PC-9 (cell line): ENCODE results near the gene KCNK7. TPM values are rescaled to one million over a fixed set of nuclear protein-coding genes. Genes with fewer than 3 reads are reported as not detected.

ENCODE experiments used
- BruUV-seq: library from RNA; stranded (reverse); fragments of 400-500 nt; replicated peaks from 2 replicates; lab custom pipeline; 2021; lab: Mats Ljungman, UMichigan
- CTCF ChIA-PET: fragments of 300-600 bp; sonication (Branson Sonifier 250); formaldehyde crosslinking; loops from one replicate; lab custom pipeline; 2022; ENCODE audit warnings: antibody characterized with exemption; lab: Charles Lee
- POLR2A ChIA-PET: fragments of 300-600 bp; sonication (Branson Sonifier 250); formaldehyde crosslinking; loops from one replicate; lab custom pipeline; 2022; ENCODE audit warnings: antibody characterized with exemption; ENCODE audit not compliant: unreplicated experiment; lab: Charles Lee
- DNase-seq, 2 experiments: peaks; one replicate each; pipeline versions ENCODE4 v3.0.0 to v3.0.0-alpha.2; 2015 to 2022; ENCODE audit warnings: mixed read lengths in 1 of 2
- H2AFZ ChIP-seq: fragments of 200-600 bp; sonication (generic); 2 replicates; pipeline ENCODE4 v1.8.1; 2017; ENCODE audit warnings: antibody characterized with exemption
- H3F3A ChIP-seq: fragments of 200-600 bp; sonication (generic); 2 replicates; pipeline ENCODE4 v1.8.1; 2017; ENCODE audit warnings: antibody characterized with exemption, mild to moderate bottlenecking, low read depth; ENCODE audit not compliant: insufficient read depth
- H3K27ac ChIP-seq: fragments of 200-600 bp; sonication (generic); 2 replicates; pipeline ENCODE4 v1.6.1; 2016; ENCODE audit warnings: mixed run types
- H3K27me3 ChIP-seq: fragments of 200-600 bp; sonication (generic); 2 replicates; pipeline ENCODE4 v1.6.1; 2016; ENCODE audit warnings: low read depth, mixed run types; ENCODE audit not compliant: insufficient read depth
- H3K36me3 ChIP-seq: fragments of 200-600 bp; sonication (generic); 2 replicates; pipeline ENCODE4 v1.6.1; 2016; ENCODE audit warnings: low read depth, mixed run types
- H3K4me1 ChIP-seq: fragments of 200-600 bp; sonication (generic); replicated peaks from 2 replicates; pipeline ENCODE4 v1.6.1; 2016; ENCODE audit warnings: mixed run types; ENCODE audit not compliant: insufficient read depth
- H3K4me2 ChIP-seq: fragments of 200-600 bp; sonication (generic); 2 replicates; pipeline ENCODE4 v1.6.1; 2017; ENCODE audit warnings: mixed run types
- H3K4me3 ChIP-seq: fragments of 200-600 bp; sonication (generic); 2 replicates; pipeline ENCODE4 v1.6.1; 2016; ENCODE audit warnings: mixed run types
- H3K79me2 ChIP-seq: fragments of 200-600 bp; sonication (generic); 2 replicates; pipeline ENCODE4 v1.6.1; 2017; ENCODE audit warnings: low read depth, mixed run types
- H3K9me2 ChIP-seq: fragments of 200-600 bp; sonication (generic); 2 replicates; pipeline ENCODE4 v1.8.1; 2017; ENCODE audit warnings: mild to moderate bottlenecking; ENCODE audit not compliant: insufficient read depth
- H3K9me3 ChIP-seq: fragments of 200-600 bp; sonication (generic); 2 replicates; pipeline ENCODE4 v1.8.1; 2016; ENCODE audit warnings: low read depth; ENCODE audit not compliant: insufficient read depth
- H4K20me1 ChIP-seq: fragments of 200-600 bp; sonication (generic); 2 replicates; pipeline ENCODE4 v1.8.1; 2017; ENCODE audit not compliant: insufficient read depth
- EZH2 ChIP-seq: fragments of 200-600 bp; sonication (generic); IDR thresholded peaks from 2 replicates; pipeline ENCODE4 v1.8.0; 2017; ENCODE audit warnings: antibody characterized with exemption, low read depth
- intact Hi-C: fragments of 100-400 bp; cut with micrococcal nuclease; formaldehyde crosslinking; loops from one replicate; pipeline ENCODE4 v1.10.0; 2022; ENCODE audit not compliant: unreplicated experiment
- total RNA-seq: library from RNA; stranded (reverse); gene quantifications from 2 replicates; pipeline ENCODE4 v1.2.3, GENCODE V29; 2021
- TF ChIP-seq, protein P1 (sequence below): fragments of 200-600 bp; sonication (generic); conservative IDR thresholded peaks from 2 replicates; pipeline ENCODE4 v1.6.1; 2017; ENCODE audit warnings: mixed run types, antibody characterized with exemption, mild to moderate bottlenecking, moderate library complexity

KCNK7 gene
- total RNA-seq, 1 experiment from 2014 or later: not detected

DNA sequence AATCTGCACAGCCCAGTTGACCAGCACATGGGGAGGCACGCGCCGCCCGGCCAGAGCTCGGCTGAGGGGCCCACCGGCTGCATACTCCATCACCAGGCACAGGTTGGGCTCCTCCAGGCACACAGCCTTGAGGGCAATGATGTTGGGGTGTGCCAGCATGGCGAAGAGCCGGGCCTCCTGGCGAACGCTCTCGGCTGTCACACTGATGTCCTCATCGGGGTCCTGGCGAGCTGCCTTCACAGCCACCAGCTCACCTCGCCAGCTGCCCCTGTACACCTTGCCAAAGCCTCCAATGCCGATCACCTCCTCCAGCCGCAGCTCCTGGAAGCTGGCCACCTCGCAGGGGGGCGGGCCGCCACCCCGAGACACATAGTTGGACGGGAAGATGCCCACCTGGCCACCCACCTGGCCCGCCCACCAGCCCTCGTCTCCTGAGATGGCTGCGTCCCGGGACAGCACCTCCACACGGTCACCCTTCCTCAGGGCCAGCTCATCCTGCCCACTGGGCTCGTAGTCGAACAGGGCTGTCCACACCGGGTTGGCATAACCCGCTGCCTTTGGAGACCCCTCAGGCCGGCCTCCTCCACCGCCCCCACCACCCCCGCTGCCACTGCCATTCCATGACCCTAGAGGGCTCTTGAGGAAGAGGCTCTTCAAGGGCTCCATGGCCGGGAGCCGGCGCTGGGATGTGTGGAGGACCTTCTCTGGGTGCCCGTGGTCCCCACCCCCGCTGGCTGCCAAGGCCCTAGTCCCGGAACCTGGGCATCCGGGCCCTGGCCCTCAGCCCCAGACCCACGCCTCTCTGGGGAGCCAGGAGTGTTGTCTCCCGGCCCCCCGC is 17.7 kb upstream of the KCNK7 start:
- POLR2A ChIA-PET: interaction anchor here (0.6 to 0.7 kb wide), 2 partner anchors 30 to 350 kb away, joined by 4 to 10 read pairs; no protein-coding TSS in a partner anchor
- CTCF ChIA-PET: interaction anchor here (0.6 kb wide), 1 partner anchor 88 kb away, joined by 15 read pairs; the partner anchor contains the start of gene SCYL1
- peak overlapping the region; percentile 76 for H3K4me3 ChIP-seq
- peaks cover 27% of the 10 kb centered on the region; the same call in 1 of the 2 replicates for H3K4me1 ChIP-seq
- TF ChIP-seq, protein P1, sequence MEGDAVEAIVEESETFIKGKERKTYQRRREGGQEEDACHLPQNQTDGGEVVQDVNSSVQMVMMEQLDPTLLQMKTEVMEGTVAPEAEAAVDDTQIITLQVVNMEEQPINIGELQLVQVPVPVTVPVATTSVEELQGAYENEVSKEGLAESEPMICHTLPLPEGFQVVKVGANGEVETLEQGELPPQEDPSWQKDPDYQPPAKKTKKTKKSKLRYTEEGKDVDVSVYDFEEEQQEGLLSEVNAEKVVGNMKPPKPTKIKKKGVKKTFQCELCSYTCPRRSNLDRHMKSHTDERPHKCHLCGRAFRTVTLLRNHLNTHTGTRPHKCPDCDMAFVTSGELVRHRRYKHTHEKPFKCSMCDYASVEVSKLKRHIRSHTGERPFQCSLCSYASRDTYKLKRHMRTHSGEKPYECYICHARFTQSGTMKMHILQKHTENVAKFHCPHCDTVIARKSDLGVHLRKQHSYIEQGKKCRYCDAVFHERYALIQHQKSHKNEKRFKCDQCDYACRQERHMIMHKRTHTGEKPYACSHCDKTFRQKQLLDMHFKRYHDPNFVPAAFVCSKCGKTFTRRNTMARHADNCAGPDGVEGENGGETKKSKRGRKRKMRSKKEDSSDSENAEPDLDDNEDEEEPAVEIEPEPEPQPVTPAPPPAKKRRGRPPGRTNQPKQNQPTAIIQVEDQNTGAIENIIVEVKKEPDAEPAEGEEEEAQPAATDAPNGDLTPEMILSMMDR: no peak
- no peak for TF ChIP-seq EZH2
- H3K36me3 ChIP-seq: peaks cover 7% of the 10 kb centered on the region
- H3K4me2 ChIP-seq: peak overlapping the region; percentile 80
- H3K9me2 ChIP-seq: no peaks in the 10 kb centered on the region
- BruUV-seq: no TSS peak
- H2AFZ ChIP-seq: peak overlapping the region; percentile 85
- peaks cover 27% of the 10 kb centered on the region for H4K20me1 ChIP-seq
- H3F3A ChIP-seq: peaks cover 21% of the 10 kb centered on the region
- peaks cover 67% of the 10 kb centered on the region for H3K79me2 ChIP-seq
- intact Hi-C loops: no loop called here
- no peaks in the 10 kb centered on the region for H3K27me3 ChIP-seq
- peak overlapping the region; percentile 15; the same call in 1 of the 2 replicates for H3K27ac ChIP-seq
- no peaks in the 10 kb centered on the region for H3K9me3 ChIP-seq
- no peak for DNase-seq

DNA sequence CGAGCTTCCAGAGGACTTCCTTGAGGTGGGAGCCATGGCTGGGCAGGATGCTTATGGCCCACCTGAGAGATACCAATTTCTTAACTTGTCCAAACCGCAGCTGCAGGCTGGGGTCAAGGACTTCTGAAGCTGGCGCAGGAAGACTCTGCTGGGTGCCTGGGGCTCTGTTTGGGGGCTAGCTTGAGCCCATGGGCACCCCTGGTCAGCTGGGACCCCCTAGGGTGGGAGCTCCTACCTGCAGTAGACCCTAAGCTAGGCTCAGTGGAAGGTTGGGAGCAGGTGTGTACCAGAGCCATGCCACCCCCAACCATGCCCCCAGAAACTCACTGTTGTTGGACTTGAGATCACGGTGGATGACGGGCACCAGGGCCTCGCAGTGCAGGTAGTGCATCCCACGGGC is 17.1 kb upstream of the KCNK7 start:
- intact Hi-C loops: no loop called here
- Histone ChIP-seq H3K4me1 (peaks cover 27% of the 10 kb centered on the region; the same call in 1 of the 2 replicates), H2AFZ (no peak overlapping the region), H3F3A (peaks cover 21% of the 10 kb centered on the region), H3K4me2 (peak overlapping the region; percentile 80), H3K79me2 (peaks cover 61% of the 10 kb centered on the region), H3K36me3 (peaks cover 1% of the 10 kb centered on the region), H3K27me3 (no peaks in the 10 kb centered on the region), H3K9me3 (no peaks in the 10 kb centered on the region), H3K27ac (no peak overlapping the region), H4K20me1 (peaks cover 22% of the 10 kb centered on the region), H3K9me2 (no peaks in the 10 kb centered on the region), H3K4me3 (peak overlapping the region; percentile 76; the same call in 1 of the 2 replicates)
- CTCF ChIA-PET: no interaction called here
- DNase-seq: no peak
- BruUV-seq: no TSS peak
- TF ChIP-seq EZH2: no peak
- TF ChIP-seq, protein P1: no peak
- POLR2A ChIA-PET: interaction anchor here (0.5 to 0.6 kb wide), 2 partner anchors 29 to 103 kb away, joined by 3 to 10 read pairs; no protein-coding TSS in a partner anchor

DNA sequence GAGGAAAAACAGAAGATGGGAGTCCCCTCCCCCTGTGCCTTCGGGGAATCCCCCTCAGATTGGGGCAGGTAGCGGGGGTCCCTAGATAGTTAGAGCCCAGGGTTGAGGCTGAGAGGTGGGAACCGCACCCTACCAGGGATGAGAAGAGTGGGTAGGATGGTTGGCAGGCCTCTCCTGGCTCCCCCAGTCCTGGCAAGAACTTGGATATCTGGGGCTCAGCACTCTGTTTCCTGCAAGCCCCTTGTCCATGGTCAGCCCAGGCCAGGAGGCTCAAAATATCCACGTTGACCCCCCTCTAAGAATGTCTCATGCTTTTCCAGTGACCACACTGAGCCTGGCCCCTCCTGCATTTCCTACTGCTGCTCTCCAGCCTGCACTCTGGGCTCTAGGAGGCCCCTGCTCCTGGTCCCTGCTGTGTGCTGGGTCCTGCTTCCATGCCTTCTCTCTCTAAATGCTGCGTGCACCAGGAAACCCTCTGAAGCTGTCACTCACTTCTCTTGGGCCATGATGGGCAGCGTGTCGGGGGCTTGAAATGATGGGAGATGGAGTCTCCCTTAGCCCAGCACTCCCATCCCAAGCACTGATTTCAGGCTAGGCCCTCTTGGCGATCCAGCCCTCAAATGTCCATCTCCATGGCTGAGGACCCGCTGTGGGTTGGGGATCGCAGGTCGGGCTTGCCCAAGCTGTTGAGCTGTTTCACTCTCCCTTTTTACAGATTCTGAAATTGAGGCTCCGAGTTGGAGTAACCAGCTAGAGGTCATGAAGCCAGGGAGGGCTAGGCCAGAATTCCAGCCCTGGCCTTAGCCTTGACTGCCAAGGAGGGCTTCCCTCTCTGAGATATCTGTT is 16.4 kb upstream of the KCNK7 start:
- Histone ChIP-seq H3K9me2 (no peaks in the 10 kb centered on the region), H3K27ac (no peak overlapping the region), H3K4me3 (no peak overlapping the region; the same call in 1 of the 2 replicates), H3K79me2 (peaks cover 54% of the 10 kb centered on the region), H3K4me1 (peaks cover 21% of the 10 kb centered on the region; the same call in 1 of the 2 replicates), H2AFZ (no peak overlapping the region), H3K4me2 (peak overlapping the region; percentile 80), H4K20me1 (peaks cover 15% of the 10 kb centered on the region), H3K9me3 (no peaks in the 10 kb centered on the region), H3K27me3 (no peaks in the 10 kb centered on the region), H3F3A (peaks cover 21% of the 10 kb centered on the region), H3K36me3 (no peaks in the 10 kb centered on the region)
- BruUV-seq: no TSS peak
- intact Hi-C loops: no loop called here
- POLR2A ChIA-PET: interaction anchor here (0.5 kb wide), 1 partner anchor 103 kb away, joined by 3 read pairs; no protein-coding TSS in a partner anchor
- DNase-seq: no peak
- CTCF ChIA-PET: no interaction called here
- TF ChIP-seq, protein P1: no peak
- no peak for TF ChIP-seq EZH2
